ENCODE measurements around the gene HERC5.

HERC5 gene

DNA sequence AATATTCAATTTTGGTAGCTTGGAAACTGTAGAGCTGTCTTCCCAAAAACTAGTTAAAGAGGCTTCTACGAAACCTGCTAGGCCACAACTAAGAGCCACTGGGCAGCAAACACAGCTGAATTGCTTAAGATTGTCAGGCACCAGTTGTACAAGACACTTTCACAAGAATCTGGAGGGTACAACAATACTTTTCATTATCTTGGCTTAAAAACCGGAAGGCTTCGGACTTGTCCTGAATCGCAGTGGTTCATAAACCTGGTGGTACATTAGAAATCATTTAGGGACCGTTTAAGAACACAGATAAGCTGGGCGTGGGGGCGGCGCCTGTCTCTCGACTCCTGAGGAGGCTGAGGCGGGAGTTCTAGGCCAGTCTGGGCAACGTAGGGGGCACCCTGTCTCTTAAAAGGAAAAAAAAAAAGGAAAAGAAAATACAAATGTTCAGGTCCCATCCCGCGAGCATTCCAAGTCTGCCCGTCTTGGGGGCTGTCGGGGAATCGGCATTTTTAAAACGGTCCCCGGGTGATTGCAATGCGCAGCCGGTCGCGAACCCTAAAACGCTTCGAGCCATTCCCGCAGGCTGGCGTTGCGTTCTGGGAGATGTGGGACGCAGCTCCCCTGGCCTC lies 65.9 kb downstream of the HERC5 start:
- no peaks in the 10 kb centered on the region for H3K27me3 ChIP-seq (ENCODE audit: insufficient read depth, insufficient read length)
- no peaks in the 10 kb centered on the region for H3K4me1 ChIP-seq (ENCODE audit: insufficient read depth, insufficient read length)
- peaks cover 14% of the 10 kb centered on the region for H3K36me3 ChIP-seq (ENCODE audit: insufficient read depth, insufficient read length, low read length)
- H3K4me3 ChIP-seq (ENCODE audit: insufficient read length, low read depth), result peak overlapping the region; percentile 90
- TF ChIP-seq ZNF274 (IDR thresholded peaks at IDR 0.05; ENCODE audit: low read depth, low read length) (no peak), YY1 (IDR thresholded peaks at IDR 0.05; ENCODE audit: insufficient read depth, insufficient read length) (no peak), SUZ12 (IDR thresholded peaks at IDR 0.05; ENCODE audit: extremely low read depth, insufficient read depth, insufficient read length) (no peak)
- no peak for DNase-seq (ENCODE audit: low read depth, low spot score)
- no peaks in the 10 kb centered on the region for H3K9me3 ChIP-seq (ENCODE audit: insufficient read depth, low read length)
- peak overlapping the region; percentile 98 for H3K9ac ChIP-seq (ENCODE audit: insufficient read length, low read depth)

DNA sequence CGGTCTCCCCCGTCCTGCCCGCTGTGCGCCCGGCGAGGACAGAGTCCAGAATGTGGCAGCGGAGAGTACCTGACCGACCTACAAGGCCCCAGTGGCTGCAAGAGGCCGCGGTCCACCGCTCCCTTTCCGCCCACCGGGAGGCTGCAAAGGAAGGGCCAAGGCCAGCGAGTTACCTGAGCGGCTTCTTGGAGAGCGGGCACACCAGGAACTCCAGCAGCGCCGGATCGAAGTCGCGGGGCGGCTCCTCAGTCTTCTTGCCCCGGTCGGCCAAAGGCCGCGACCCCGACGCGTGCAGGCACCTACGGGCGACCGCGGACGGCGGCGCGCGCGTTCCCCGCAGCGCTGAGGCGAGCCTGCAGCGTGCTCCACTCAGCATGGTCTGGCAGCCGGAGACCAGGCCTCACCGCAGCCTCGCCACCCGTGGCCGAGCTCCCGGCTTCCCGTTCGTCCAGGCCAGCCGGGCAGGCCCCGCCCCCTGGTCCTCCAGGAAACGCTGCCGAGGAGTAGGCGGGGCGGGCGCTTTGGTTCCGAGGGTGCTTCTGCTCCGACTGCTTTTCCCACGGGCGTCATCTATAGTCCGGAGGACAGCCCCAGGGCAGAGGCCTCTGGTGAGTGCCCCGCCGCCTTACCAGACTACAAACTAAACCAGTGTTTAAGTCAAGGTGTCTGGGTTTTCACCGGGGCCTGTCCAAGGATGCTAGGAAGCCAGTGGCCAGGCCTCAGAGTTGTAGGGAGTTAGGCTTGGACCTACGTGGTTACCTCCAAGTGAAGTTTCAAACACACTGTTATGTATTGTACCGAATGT lies 66.6 kb downstream of the HERC5 start, which contains the start of gene PYURF:
TSS of gene PYURF (minus strand) at position 452 of the 805 bp plus-strand sequence. CDS start at position 376, 76 bp downstream.
- Histone ChIP-seq H3K36me3 (ENCODE audit: insufficient read depth, insufficient read length, low read length) (peaks cover 14% of the 10 kb centered on the region), H3K9me3 (ENCODE audit: insufficient read depth, low read length) (no peaks in the 10 kb centered on the region), H3K4me3 (ENCODE audit: insufficient read length, low read depth) (peak within 1 kb of the TSS; percentile 90), H3K9ac (ENCODE audit: insufficient read length, low read depth) (peak within 1 kb of the TSS; percentile 98), H3K4me1 (ENCODE audit: insufficient read depth, insufficient read length) (no peaks in the 10 kb centered on the region), H3K27me3 (ENCODE audit: insufficient read depth, insufficient read length) (no peaks in the 10 kb centered on the region)
- peak; percentile 77 for DNase-seq (ENCODE audit: low read depth, low spot score)
- TF ChIP-seq SUZ12 (IDR thresholded peaks at IDR 0.05; ENCODE audit: extremely low read depth, insufficient read depth, insufficient read length) (no peak), ZNF274 (IDR thresholded peaks at IDR 0.05; ENCODE audit: low read depth, low read length) (no peak), YY1 (IDR thresholded peaks at IDR 0.05; ENCODE audit: insufficient read depth, insufficient read length) (no peak)

DNA sequence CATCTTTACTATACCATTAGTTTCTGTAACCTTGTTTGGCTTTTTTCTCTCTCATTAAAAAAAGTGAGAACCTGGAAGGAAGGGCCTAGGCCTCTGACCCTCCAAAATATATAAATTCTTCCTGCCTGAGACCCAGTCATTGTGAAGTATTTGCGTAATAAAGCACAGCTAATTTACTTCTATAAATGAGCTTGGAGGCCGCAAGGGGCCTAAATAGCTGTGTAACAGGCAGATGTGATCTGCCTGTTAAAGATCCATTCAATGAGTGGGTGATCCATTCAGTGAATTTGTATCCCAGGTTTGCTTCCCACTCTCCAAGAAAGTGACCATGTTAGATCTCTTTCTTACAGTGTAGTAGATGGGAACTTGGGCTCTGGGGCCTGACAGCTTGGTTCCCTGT lies 67.3 kb downstream of the HERC5 start:
- H3K36me3 ChIP-seq (ENCODE audit: insufficient read depth, insufficient read length, low read length), result peaks cover 14% of the 10 kb centered on the region
- no peak for DNase-seq (ENCODE audit: low read depth, low spot score)
- H3K4me3 ChIP-seq (ENCODE audit: insufficient read length, low read depth), result peak overlapping the region; percentile 90
- peak overlapping the region; percentile 66 for H3K9ac ChIP-seq (ENCODE audit: insufficient read length, low read depth)
- H3K27me3 ChIP-seq (ENCODE audit: insufficient read depth, insufficient read length), result no peaks in the 10 kb centered on the region
- no peaks in the 10 kb centered on the region for H3K4me1 ChIP-seq (ENCODE audit: insufficient read depth, insufficient read length)
- no peaks in the 10 kb centered on the region for H3K9me3 ChIP-seq (ENCODE audit: insufficient read depth, low read length)
- TF ChIP-seq SUZ12 (IDR thresholded peaks at IDR 0.05; ENCODE audit: extremely low read depth, insufficient read depth, insufficient read length) (no peak), ZNF274 (IDR thresholded peaks at IDR 0.05; ENCODE audit: low read depth, low read length) (no peak), YY1 (IDR thresholded peaks at IDR 0.05; ENCODE audit: insufficient read depth, insufficient read length) (no peak)

DNA sequence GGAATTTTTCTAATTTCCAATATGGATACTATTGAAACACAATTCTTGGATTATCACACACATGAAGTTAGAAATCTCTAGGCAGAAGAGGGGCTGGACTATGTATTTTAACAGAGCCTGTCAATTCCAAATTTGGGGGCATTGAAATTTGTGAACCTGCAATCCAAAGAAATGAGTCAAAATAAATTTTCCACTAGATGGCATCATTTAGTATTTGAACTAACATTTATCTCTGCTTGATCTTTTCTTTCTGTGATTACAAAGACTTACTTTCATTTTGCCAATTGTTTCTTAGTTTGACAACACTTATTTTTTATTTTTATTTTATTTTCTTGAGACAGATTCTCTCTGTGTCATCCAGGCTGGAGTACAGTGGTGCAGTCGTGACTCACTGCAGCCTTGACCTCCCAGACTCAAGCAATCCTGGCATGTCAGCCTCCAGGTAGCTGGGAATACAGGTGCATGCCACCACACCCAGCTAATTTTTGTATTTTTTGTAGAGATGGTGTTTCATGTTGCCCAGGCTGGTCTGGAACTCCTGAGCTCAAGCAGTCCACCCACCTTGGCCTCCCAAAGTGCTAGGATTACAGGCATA lies 69.4 kb downstream of the HERC5 start:
- no peak for DNase-seq (ENCODE audit: low read depth, low spot score)
- no peaks in the 10 kb centered on the region for H3K27me3 ChIP-seq (ENCODE audit: insufficient read depth, insufficient read length)

DNA sequence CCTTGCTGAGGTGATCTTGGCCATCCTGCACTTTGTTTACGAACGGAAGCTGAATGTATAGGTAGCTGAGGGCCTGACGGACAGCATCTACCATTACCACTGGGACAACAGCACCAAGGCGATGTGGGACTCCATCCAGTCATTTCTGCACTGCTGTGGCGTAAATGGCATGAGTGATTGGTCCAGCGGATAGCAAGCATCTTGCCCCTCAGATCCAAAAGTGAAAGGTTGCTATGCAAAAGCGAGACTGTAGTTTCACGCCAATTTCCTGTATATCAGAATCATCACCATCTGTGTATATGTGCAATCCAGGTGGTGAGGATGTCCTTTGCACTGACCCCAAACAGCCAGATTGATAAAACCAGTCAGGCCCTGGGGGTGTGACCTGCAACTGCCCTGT lies 70.9 kb downstream of the HERC5 start:
- Histone ChIP-seq H3K27me3 (ENCODE audit: insufficient read depth, insufficient read length) (no peaks in the 10 kb centered on the region), H3K9me3 (ENCODE audit: insufficient read depth, low read length) (no peaks in the 10 kb centered on the region), H3K4me1 (ENCODE audit: insufficient read depth, insufficient read length) (no peaks in the 10 kb centered on the region), H3K4me3 (ENCODE audit: insufficient read length, low read depth) (no peak overlapping the region), H3K36me3 (ENCODE audit: insufficient read depth, insufficient read length, low read length) (no peaks in the 10 kb centered on the region), H3K9ac (ENCODE audit: insufficient read length, low read depth) (no peak overlapping the region)
- TF ChIP-seq SUZ12 (IDR thresholded peaks at IDR 0.05; ENCODE audit: extremely low read depth, insufficient read depth, insufficient read length) (no peak), YY1 (IDR thresholded peaks at IDR 0.05; ENCODE audit: insufficient read depth, insufficient read length) (no peak)
- DNase-seq (ENCODE audit: low read depth, low spot score), result no peak

More for the DNA sequence above, 69.4 kb downstream of the HERC5 start:
- Histone ChIP-seq H3K36me3 (ENCODE audit: insufficient read depth, insufficient read length, low read length) (peaks cover 7% of the 10 kb centered on the region), H3K4me3 (ENCODE audit: insufficient read length, low read depth) (no peak overlapping the region), H3K4me1 (ENCODE audit: insufficient read depth, insufficient read length) (no peaks in the 10 kb centered on the region), H3K9me3 (ENCODE audit: insufficient read depth, low read length) (no peaks in the 10 kb centered on the region), H3K9ac (ENCODE audit: insufficient read length, low read depth) (no peak overlapping the region)
- TF ChIP-seq YY1 (IDR thresholded peaks at IDR 0.05; ENCODE audit: insufficient read depth, insufficient read length) (no peak), ZNF274 (IDR thresholded peaks at IDR 0.05; ENCODE audit: low read depth, low read length) (no peak), SUZ12 (IDR thresholded peaks at IDR 0.05; ENCODE audit: extremely low read depth, insufficient read depth, insufficient read length) (no peak)

DNA sequence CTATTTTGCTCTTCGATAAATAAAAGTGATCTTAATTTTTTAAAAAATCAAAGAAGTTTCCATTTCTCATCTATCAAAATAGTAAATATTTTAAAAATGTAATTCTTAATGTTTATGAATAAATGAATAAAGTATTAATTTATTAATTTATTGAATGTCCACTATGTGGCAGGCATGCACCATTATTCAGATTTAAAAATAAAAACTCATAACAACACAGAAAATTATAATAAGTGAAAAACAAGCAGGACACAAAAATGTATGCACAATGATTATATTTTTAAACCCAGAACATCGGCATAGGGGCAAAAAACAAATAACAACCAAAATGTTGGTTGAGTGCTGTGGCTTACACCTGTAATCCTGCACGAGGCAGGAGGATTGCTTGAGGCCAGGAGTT lies 71.9 kb downstream of the HERC5 start:
- TF ChIP-seq YY1 (IDR thresholded peaks at IDR 0.05; ENCODE audit: insufficient read depth, insufficient read length) (no peak), ZNF274 (IDR thresholded peaks at IDR 0.05; ENCODE audit: low read depth, low read length) (no peak), SUZ12 (IDR thresholded peaks at IDR 0.05; ENCODE audit: extremely low read depth, insufficient read depth, insufficient read length) (no peak)
- Histone ChIP-seq H3K4me3 (ENCODE audit: insufficient read length, low read depth) (no peak overlapping the region), H3K9me3 (ENCODE audit: insufficient read depth, low read length) (no peaks in the 10 kb centered on the region), H3K9ac (ENCODE audit: insufficient read length, low read depth) (no peak overlapping the region), H3K4me1 (ENCODE audit: insufficient read depth, insufficient read length) (no peaks in the 10 kb centered on the region), H3K36me3 (ENCODE audit: insufficient read depth, insufficient read length, low read length) (no peaks in the 10 kb centered on the region), H3K27me3 (ENCODE audit: insufficient read depth, insufficient read length) (no peaks in the 10 kb centered on the region)
- DNase-seq (ENCODE audit: low read depth, low spot score), result no peak

DNA sequence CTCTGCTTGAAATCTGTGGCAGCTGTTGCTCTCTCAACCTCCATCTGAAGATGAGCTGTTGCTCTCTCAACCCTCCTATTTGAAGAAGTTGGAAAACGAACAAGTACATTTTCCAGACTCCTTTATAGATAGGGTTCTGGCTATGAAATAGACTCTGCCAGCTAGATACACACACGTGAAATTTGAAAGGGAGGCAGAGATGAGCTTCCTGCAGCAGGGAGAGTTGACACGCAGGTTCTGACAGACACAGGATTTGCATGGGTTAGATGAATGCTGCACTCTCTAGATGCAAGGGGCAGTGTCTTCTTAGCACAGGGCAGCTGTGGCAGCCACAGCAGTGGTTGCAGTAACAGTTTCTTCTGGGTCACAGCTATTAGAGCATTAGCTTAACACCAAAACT lies 74.6 kb downstream of the HERC5 start:
- no peak for DNase-seq (ENCODE audit: low read depth, low spot score)
- H3K4me1 ChIP-seq (ENCODE audit: insufficient read depth, insufficient read length), result no peaks in the 10 kb centered on the region
- no peaks in the 10 kb centered on the region for H3K36me3 ChIP-seq (ENCODE audit: insufficient read depth, insufficient read length, low read length)
- H3K9ac ChIP-seq (ENCODE audit: insufficient read length, low read depth), result no peak overlapping the region
- H3K27me3 ChIP-seq (ENCODE audit: insufficient read depth, insufficient read length), result no peaks in the 10 kb centered on the region
- TF ChIP-seq ZNF274 (IDR thresholded peaks at IDR 0.05; ENCODE audit: low read depth, low read length) (no peak), SUZ12 (IDR thresholded peaks at IDR 0.05; ENCODE audit: extremely low read depth, insufficient read depth, insufficient read length) (no peak), YY1 (IDR thresholded peaks at IDR 0.05; ENCODE audit: insufficient read depth, insufficient read length) (no peak)
- no peaks in the 10 kb centered on the region for H3K9me3 ChIP-seq (ENCODE audit: insufficient read depth, low read length)
- no peak overlapping the region for H3K4me3 ChIP-seq (ENCODE audit: insufficient read length, low read depth)

All from NT2/D1 (cell line).